GM18526 (cell line): ENCODE results near the gene COQ8A.

Experiments used
- POLR2A ChIP-seq: IDR thresholded peaks from 3 replicates; pipeline ENCODE4 v1.6.1; 2011; ENCODE audit not compliant: insufficient read length; ENCODE audit errors: extremely low read depth

The COQ8A gene

GRCh38 chr1:226983247-226983991, 43.3 kb downstream of the COQ8A start:
- TF ChIP-seq POLR2A, result no peak

DNA sequence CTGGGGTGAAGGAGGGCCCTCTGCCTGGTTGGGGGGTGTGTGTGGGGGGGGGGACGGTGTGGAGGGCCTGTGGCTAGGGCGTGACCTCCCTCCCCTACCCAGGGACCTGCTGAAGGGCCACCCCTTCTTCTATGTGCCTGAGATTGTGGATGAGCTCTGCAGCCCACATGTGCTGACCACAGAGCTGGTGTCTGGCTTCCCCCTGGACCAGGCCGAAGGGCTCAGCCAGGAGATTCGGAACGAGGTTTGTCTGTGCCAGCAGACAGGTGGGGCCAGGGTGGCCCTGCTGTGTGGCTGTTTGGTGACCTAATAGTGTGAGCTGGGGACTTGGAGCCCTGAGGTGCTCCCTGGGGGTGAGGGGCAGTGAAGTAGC, 43.9 kb downstream of the COQ8A start:
- TF ChIP-seq POLR2A, result no peak

GRCh38 chr1:226984521-226985238, 44.6 kb downstream of the COQ8A start:
- no peak for TF ChIP-seq POLR2A

DNA sequence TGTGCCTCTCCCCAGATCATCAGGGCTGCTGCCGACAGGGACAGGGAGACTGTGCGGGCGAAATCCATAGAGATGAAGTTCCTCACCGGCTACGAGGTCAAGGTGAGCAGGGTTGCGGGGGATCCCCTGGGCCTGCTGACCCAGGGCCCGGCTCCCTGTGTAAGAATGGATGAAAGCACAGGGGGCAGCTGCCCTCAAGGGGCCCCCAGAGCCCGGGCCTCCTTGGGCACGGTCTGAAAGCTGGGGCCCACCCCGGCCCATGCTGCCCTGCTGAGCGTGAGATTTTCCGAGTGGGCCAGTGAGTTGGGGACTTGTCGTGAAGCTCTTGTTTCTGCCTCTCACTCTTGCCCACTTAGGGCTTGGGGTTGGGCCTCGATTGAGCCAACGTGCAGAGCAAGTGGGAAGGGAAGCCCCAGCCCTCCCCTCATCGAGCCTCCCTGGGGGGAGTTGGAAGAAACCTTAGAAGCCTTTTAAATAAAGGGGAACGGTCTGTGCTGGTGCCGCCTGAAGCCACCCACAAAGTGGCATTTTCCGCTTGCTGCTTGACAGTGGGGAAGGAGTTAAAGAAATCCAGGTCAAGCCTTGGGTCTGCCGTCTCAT, 45.2 kb downstream of the COQ8A start:
- no peak for TF ChIP-seq POLR2A

- no peak for TF ChIP-seq POLR2A
These were observed 45.9 kb downstream of the COQ8A start for GRCh38 chr1:226985839-226986463.

- no peak for TF ChIP-seq POLR2A
These were observed 46.5 kb downstream of the COQ8A start for GRCh38 chr1:226986496-226987178.

DNA sequence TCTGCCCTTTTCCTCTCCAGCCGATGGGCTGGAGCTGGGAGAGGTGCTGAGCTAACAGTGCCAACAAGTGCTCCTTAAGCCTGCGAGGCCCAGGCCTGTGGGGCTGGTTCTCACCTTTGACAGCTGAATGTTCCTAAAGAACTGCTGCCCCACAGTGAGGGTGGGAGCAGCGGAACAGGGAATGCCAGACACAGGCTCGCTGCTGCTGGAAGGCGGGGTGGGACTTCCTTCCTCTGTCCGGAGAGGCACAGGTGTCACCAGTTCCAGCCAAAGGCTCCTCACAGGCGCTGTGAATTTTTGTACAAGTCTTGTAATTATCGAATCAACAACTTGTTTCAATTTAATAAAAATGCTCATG, 47.1 kb downstream of the COQ8A start:
- no peak for TF ChIP-seq POLR2A

DNA sequence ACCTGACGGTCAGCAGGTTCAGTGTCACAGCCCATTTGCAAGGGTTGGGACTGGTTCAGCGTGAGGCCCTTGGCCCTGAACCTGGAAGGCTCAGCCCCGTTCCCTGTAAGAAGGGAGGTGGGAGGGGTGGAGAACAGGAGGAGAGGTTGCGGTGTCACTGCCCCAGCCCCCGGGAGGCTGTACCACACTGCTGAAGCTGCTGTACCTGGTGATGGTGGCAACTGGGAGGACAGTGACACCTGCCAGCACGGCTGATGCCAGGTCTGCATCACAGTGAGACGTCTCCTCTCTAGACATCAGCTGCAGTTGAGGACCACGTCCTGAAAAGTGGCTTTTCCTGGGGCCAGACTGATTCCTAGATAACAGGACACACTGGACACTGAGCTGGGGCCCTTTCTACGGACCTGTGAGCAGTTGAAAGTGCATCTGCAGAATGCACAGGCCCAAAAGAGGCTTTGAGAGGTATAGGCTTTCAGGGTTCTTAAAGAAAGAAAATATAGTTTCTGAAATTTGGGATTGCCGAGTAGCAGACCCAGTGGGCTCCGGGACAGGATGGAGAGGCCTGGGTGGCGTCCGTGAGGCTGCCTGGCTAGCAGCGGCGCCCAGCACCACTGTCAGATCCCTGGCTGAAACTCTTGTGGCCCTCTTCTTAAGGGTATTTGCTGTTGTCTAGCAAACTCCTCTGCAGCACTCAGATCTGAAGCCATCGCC, 47.7 kb downstream of the COQ8A start:
- no peak for TF ChIP-seq POLR2A

GRCh38 chr1:226988334-226988666, 48.2 kb downstream of the COQ8A start:
- no peak for TF ChIP-seq POLR2A

DNA sequence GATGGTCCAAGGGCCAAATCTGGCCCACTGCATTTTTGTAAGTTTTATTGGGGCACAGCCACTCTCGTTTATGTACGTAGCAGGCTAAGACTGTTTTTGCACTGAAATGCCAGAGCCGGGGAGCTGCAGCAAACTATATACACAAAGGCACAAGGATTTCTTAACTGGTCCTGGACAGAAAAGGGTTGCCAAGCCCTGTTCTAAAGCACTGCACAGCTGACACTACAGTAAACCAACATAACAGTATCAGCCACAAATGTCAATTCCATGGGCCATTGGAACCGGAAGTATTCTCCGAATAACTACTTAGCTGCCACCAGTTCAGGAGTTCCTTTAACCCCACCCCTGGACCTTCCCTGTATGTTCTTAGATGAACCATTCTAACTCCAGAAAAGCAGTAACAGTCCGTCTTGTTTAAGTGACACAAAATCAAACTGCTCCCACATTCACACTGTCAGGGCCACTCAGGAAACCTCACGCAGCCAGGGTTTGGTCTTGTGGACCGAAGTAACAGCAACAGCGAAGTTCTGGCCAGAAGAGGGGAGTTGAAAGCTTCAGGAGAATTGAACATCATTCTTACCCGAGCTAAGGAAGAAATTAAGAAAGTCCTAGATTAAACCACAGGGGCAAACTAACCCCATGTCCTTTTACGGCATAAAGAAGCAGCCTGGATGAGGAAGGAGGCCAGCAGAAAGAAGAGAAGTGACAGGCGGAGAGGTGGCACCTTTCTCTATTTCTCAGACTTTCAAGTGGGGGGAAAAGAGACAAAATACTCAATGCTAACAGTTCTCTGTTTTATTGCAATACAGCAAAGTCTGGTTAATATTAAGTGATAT, 49.2 kb downstream of the COQ8A start:
- TF ChIP-seq POLR2A, result no peak

DNA sequence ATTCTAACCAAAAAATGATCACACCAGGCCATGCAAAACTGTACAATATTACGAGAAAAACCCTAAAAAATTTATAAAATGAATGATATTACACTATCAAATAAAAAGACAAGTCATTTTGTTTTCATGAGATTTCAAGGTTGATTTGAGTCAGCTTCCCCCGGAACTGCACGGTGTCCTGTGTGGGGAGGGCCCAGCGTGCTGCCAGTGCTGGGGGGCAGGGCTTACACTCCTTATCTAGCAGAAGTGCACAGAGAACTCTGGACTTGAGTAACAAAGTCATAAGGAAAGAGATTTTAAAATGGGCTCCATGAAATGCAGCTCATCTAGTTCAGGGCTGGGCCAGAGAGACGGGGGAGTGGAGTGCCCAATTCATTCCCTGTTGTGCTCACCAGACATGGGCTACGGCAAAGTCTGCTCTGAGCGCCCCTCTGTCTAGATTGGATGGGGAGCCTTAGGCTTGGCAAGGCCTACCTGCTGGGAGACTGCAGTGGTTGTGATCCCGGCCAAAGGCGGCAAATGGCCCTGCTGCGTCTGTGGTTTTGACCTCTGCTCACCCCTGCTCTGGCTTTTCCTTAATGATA, 50.1 kb downstream of the COQ8A start:
- TF ChIP-seq POLR2A, result no peak

DNA sequence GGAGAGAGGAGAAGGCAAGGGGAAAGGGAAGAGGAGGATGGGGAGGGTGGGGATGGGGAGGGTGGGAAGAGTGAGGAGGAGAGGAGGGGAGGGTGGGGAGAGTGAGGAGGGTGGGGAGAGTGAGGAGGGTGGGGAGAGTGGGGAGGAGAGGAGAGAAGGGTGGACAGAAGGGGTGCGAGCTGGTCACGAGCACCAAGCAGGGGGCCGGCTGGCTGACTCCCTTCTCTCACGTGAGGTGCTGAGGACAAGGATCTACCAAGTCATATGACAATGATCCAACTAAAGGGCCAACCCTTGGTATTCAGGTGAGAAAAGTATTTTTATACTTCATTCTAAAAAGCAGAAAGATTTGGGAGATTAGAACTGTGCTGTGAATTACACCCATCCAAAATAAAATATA, 51.8 kb downstream of the COQ8A start:
- no peak for TF ChIP-seq POLR2A

DNA sequence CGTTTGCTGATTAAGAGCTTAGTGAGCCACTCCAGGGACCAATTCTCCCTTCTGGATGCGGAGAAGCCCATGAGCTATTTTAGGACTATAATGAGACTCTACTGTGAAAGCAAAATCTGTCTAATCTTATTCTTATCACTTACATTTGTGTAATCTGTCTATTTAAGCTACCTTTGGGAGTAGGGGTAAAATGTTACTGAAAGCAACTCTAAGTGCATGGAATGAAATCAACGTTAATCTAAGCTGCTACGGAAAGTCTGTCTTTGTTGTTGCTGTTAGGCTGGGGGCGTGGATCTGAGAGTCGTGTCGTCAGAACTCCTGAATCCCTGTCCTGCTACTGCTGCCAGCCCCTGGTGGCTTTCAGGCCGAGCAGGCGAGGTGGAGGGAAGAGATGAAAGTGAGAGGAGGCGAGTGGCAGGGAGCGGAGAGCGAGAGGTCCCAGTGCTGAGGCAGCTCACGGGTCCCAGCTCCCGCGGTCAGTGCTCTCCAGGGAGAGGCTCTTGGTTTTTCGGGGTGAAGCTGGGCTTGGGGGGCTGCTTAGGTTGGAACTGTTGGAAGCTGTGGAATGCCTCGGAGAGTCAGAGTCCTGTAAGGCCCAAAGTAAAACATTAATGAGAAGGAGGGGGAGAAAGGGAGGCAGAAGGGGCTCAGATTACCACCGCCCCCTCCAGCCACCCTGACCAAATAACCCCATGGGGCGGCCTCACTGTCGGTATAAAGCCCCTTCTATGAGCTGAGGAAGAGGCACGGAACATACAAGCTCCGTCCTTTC, 53.9 kb downstream of the COQ8A start:
- TF ChIP-seq POLR2A, result no peak
